Motor neuron (in vitro differentiated cells): ENCODE measurements around the gene UBLCP1. TPM values are rescaled to one million over a fixed set of nuclear protein-coding genes. Genes with fewer than 3 reads are reported as not detected.
"Not testable (repeated sequence)": the region's sequence is repeated elsewhere in the genome, so short reads cannot be mapped to it uniquely, and the experiment has no call there.

Experiments used
- ATAC-seq, 8 experiments: fragments of 200-7000 bp; cut with Tn5 transposase; replicated peaks in 6 of 8; 2 replicates each; pipeline ENCODE4 v1.8.0; 2021; ENCODE audit warnings: mild to moderate bottlenecking in 8 of 8, moderate library complexity in 8 of 8
- H3K27ac ChIP-seq, 2 donors: fragments of 250-450 bp; sonication (Bioruptor Pico); 2 replicates each; pipeline ENCODE4 v1.9.0; 2021; ENCODE audit warnings: antibody characterized with exemption in 2 of 2, mild to moderate bottlenecking in 2 of 2, moderate library complexity in 1 of 2
- H3K4me1 ChIP-seq, 2 donors: fragments of 250-450 bp; sonication (Bioruptor Pico); replicated peaks in 1 of 2; 2 replicates each; pipeline ENCODE4 v1.6.1; 2021; ENCODE audit warnings: antibody characterized with exemption in 2 of 2, mild to moderate bottlenecking in 2 of 2, moderate library complexity in 1 of 2
- H3K4me3 ChIP-seq, 5 donors: fragments of 250-450 bp; sonication (Bioruptor Pico); 2 replicates each; pipeline ENCODE4 v1.9.0; 2021; ENCODE audit warnings: antibody characterized with exemption in 5 of 5, mild to moderate bottlenecking in 5 of 5, moderate library complexity in 4 of 5
- WGBS, 10 experiments: fragments of 450-650 bp; shearing (Covaris generic); methylation state at CpG; one replicate each; pipeline ENCODE4 v1.0.0; 2022; 5-methylcytosine and 5-hydroxymethylcytosine counted together
- in situ Hi-C, 9 experiments: fragments of 400-800 bp; cut with MboI; loops; one replicate each; pipeline ENCODE4 v1.15.0; 2021; ENCODE audit warnings: low sequenced_read_pairs in 9 of 9, low pct_unique_long_range_greater_than_20kb in 2 of 9; ENCODE audit not compliant: unreplicated experiment in 9 of 9
- total RNA-seq, 8 experiments: library from RNA; unstranded; fragments of 300-600 nt; gene quantifications; 2 replicates each; pipeline versions ENCODE4 v1.2.3 to v1.2.4, GENCODE V29; 2022

Gene UBLCP1, protein sequence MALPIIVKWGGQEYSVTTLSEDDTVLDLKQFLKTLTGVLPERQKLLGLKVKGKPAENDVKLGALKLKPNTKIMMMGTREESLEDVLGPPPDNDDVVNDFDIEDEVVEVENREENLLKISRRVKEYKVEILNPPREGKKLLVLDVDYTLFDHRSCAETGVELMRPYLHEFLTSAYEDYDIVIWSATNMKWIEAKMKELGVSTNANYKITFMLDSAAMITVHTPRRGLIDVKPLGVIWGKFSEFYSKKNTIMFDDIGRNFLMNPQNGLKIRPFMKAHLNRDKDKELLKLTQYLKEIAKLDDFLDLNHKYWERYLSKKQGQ
- total RNA-seq, result 10 to 100 TPM; 21.8 to 42.0 (median 29.3) TPM

- peaks cover 12 to 14% of the 10 kb centered on the region in 2 donors for H3K4me1 ChIP-seq
- peak; percentile 88 to 96 (median 92) for ATAC-seq
Observed at GRCh38 chr5:159262859-159263568, at the start of gene UBLCP1. UBLCP1 (plus strand) TSS chr5:159263290; CDS start chr5:159268916, 5,626 bp downstream.

GRCh38 chr5:159214486-159215271 lies 48.4 kb upstream of the UBLCP1 start:
- 60 to 100% (median 86%) methylated on average over 1 of the region's 2 CpGs; no CpG with 5 or more reads in 3 of the 10 experiments for WGBS, 10 experiments
- in situ Hi-C loops, result no loop called here
- no peak overlapping the region for H3K4me3 ChIP-seq
- H3K4me1 ChIP-seq, result peaks cover 5 to 13% of the 10 kb centered on the region in 2 donors
- no peak overlapping the region for H3K27ac ChIP-seq
- ATAC-seq, result no peak

More at GRCh38 chr5:159262859-159263568, at the start of gene UBLCP1:
- H3K4me3 ChIP-seq, result peak within 1 kb of the TSS; percentile 68 to 99 (median 88)
- 0 to 9% (median 1%) methylated on average over 1 to 32 of the region's 54 CpGs; no CpG with 5 or more reads in 4 of the 10 experiments for WGBS, 10 experiments
- in situ Hi-C loops, result loop anchor here in 2 of 9 experiments (25.0 kb wide), 1 partner anchor 101 kb away; no protein-coding TSS in a partner anchor
- peak within 1 kb of the TSS; percentile 92 to 94 for H3K27ac ChIP-seq

DNA sequence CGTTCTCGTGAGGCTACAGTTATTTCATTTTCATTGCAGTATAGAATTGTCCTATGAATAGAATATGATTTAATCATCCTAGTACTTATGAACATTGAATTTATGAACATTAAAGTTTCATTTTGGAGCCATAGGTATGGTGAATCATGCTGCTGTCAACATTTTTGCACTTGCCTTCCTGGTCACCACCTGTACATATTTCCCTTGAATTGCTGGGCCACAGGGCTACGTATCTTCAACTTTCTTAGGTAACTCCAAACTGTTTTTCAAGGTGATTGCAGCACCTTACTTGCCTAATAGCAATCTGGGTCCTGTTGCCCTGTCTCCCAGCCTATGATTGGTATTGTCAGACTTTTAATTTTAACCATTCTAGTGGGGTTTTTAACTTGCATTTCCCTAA lies 47.2 kb upstream of the UBLCP1 start:
- in situ Hi-C loops, result no loop called here
- WGBS, 10 experiments, result 80 to 97% (median 92%) methylated on average over 1 to 3 of the region's 3 CpGs; no CpG with 5 or more reads in 3 of the 10 experiments
- peaks cover 0 to 8% of the 10 kb centered on the region in 2 donors for H3K4me1 ChIP-seq
- no peak overlapping the region for H3K27ac ChIP-seq
- H3K4me3 ChIP-seq, result no peak overlapping the region
- ATAC-seq, result no peak

DNA sequence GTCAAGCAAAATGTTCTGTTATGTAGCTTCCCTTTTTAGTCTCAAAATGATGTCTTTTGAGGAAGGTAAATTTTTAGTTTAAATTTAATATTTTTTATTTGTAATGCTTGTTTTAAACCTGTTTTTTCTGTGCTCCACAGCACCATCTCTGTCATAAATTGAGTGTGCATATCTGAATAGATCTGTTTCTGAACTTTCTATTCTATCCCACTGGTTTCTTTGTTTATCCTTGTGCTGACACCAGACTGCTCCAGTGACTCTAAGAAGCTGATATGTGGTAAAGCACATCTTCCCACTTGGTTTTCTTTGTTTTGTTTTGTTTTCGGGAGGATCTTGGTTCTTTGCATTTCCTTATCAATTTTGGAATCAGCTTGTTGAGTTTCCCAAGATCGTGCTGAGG lies 46.6 kb upstream of the UBLCP1 start:
- peak in 2 of 8 experiments; percentile 54 to 61 for ATAC-seq
- peaks cover 0 to 8% of the 10 kb centered on the region in 2 donors for H3K4me1 ChIP-seq
- WGBS, 10 experiments, result 22 to 100% (median 79%) methylated on average over 1 to 2 of the region's 2 CpGs
- no peak overlapping the region for H3K27ac ChIP-seq
- in situ Hi-C loops, result no loop called here
- no peak overlapping the region for H3K4me3 ChIP-seq

- in situ Hi-C loops, result no loop called here
- no peak overlapping the region for H3K27ac ChIP-seq
- no peak for ATAC-seq
- no peak overlapping the region for H3K4me3 ChIP-seq
- 83 to 100% (median 100%) methylated on average over 1 of the region's 2 CpGs; no CpG with 5 or more reads in 5 of the 10 experiments for WGBS, 10 experiments
- H3K4me1 ChIP-seq, result peaks cover 0 to 8% of the 10 kb centered on the region in 2 donors
Observed at GRCh38 chr5:159217236-159217635, 45.9 kb upstream of the UBLCP1 start.

DNA sequence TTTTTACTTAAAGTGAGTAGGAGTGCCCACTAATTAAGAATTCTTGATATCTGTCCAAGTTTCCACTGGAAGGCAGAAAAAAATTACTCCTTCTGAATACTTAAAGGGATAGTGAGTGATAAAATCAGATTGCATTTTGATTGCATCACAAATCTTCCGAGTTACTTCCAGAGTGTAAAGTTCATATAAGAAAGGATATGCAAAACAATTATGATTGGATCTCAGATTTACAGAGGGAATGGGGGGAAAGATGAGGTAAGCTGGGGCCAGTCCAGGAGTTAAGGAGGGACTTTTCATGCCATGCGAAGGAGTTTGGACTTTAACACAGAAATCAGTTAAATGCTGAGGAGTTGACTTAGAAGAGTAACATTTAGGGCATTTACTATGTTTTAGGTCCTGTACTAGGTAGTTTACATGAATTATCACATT lies 44.5 kb upstream of the UBLCP1 start:
- 30 to 100% (median 75%) methylated on average over 1 to 2 of the region's 2 CpGs; no CpG with 5 or more reads in 2 of the 10 experiments for WGBS, 10 experiments
- in situ Hi-C loops, result no loop called here
- peaks cover 0 to 8% of the 10 kb centered on the region in 2 donors for H3K4me1 ChIP-seq
- no peak overlapping the region for H3K27ac ChIP-seq
- H3K4me3 ChIP-seq, result no peak overlapping the region
- peak in 6 of 8 experiments; percentile 17 to 59 (median 39) for ATAC-seq

DNA sequence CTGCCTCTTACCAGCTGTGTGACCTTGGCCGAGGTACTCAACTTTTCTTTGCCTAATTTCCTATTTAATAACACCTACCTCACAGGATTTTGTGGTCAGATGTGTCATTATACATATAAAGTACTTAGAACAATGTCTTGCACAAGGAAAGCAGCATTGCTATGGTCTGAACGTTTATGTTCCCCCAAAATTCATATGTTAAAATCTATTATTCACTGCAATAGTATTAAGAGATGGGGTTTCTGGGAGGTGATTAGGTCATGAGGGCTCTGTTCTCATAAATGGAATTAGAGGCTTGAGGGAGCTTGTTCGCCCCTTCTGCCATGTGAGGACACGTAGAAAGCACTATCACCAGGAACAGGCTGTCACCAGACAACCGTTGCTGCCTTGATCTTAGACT lies 42.9 kb upstream of the UBLCP1 start:
- Histone ChIP-seq H3K4me3 (no peak overlapping the region), H3K27ac (no peak overlapping the region), H3K4me1 (peaks cover 0 to 8% of the 10 kb centered on the region in 2 donors)
- ATAC-seq, result no peak
- in situ Hi-C loops, result no loop called here
- 10 to 100% (median 71%) methylated on average over 1 to 5 of the region's 5 CpGs; no CpG with 5 or more reads in 2 of the 10 experiments for WGBS, 10 experiments

GRCh38 chr5:159223469-159223868 lies 39.6 kb upstream of the UBLCP1 start:
- ATAC-seq, result no peak
- Histone ChIP-seq H3K27ac (no peak overlapping the region), H3K4me1 (peaks cover 0 to 8% of the 10 kb centered on the region in 2 donors), H3K4me3 (no peak overlapping the region)
- WGBS, 10 experiments, result 36 to 96% (median 82%) methylated on average over 2 to 3 of the region's 3 CpGs; no CpG with 5 or more reads in 4 of the 10 experiments
- in situ Hi-C loops, result no loop called here

DNA sequence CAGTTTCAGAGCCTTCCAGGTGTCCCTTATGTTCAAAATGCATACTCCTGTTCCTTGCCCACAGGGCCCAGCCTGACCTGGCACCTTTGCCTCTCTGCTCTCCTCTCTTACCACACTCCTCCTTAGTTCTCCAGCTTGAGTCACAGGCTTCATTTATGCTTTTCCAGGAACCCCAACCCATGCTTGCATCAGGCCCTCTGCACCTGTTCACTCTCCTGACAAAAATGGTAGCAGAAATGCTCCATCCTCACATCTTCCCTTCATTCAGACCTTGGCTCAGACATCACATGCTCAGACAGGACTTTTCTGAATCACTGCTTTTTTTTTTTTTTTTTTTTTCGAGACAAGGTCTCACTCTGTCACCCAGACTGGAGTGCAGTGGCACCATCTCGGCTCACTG lies 38.6 kb upstream of the UBLCP1 start:
- H3K27ac ChIP-seq, result no peak overlapping the region
- no peak overlapping the region for H3K4me3 ChIP-seq
- no peak for ATAC-seq
- H3K4me1 ChIP-seq, result peaks cover 3 to 4% of the 10 kb centered on the region in 2 donors
- in situ Hi-C loops, result no loop called here
- 20 to 50% methylated on average over 2 of the region's 2 CpGs; no CpG with 5 or more reads in 8 of the 10 experiments for WGBS, 10 experiments

DNA sequence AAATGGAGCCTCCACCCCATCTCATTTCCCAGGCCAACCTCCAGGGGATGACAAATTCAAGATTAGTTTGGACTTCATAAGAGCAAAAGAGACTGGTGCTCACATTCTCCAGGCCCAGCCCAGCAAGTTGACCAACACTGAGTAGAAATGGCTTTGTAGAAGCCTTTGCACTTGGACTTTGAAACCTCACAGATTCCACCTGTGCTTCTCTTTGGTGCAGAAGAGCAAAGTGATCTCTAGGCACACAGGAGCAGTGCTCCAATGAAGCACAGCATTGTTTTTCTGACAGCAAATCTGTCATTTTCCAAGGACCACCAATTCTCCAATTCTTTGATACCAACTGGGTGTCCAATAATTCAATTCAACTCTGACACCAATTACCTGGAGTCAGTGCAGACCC lies 36.6 kb upstream of the UBLCP1 start:
- no peak overlapping the region for H3K4me3 ChIP-seq
- peaks cover 3 to 4% of the 10 kb centered on the region in 2 donors for H3K4me1 ChIP-seq
- ATAC-seq, result no peak
- in situ Hi-C loops, result no loop called here
- H3K27ac ChIP-seq, result no peak overlapping the region

GRCh38 chr5:159227452-159227851 lies 35.6 kb upstream of the UBLCP1 start:
- Histone ChIP-seq H3K4me1 (peaks cover 3 to 4% of the 10 kb centered on the region in 2 donors), H3K27ac (no peak overlapping the region), H3K4me3 (no peak overlapping the region)
- ATAC-seq, result no peak
- WGBS, 10 experiments, result 29 to 86% (median 70%) methylated on average over 1 to 3 of the region's 3 CpGs; no CpG with 5 or more reads in 2 of the 10 experiments
- in situ Hi-C loops, result no loop called here

GRCh38 chr5:159228097-159228496 lies 35.0 kb upstream of the UBLCP1 start:
- H3K4me3 ChIP-seq, ATAC-seq, in situ Hi-C loops, H3K4me1 ChIP-seq: not testable (repeated sequence)
- H3K27ac ChIP-seq, result peak overlapping the region in 1 of 2 donors; percentile 53
- 60 to 100% (median 84%) methylated on average over 1 to 4 of the region's 5 CpGs; no CpG with 5 or more reads in 3 of the 10 experiments for WGBS, 10 experiments
